AG04449 (cell line): Measurements from ENCODE around the gene CNTD1.

Experiments
- CTCF ChIA-PET: fragments of 350-600 bp; formaldehyde crosslinking; extraction: SDS; loops from one replicate; lab custom pipeline; 2021; ENCODE audit warnings: antibody characterized with exemption; lab: Yijun Ruan, JAX
- POLR2A ChIA-PET: fragments of 400-600, 350-600 bp; formaldehyde crosslinking; extraction: SDS; loops from one replicate; lab custom pipeline; 2020; ENCODE audit warnings: antibody characterized with exemption, inconsistent platforms; lab: Yijun Ruan, JAX
- DNase-seq: peaks from one replicate; pipeline ENCODE4 v3.0.0-alpha.2; 2010; ENCODE audit warnings: low read depth, low spot score
- H3K4me3 ChIP-seq: 2 replicates; pipeline ENCODE4 v1.5.1; 2011; ENCODE audit warnings: low read depth, mild to moderate bottlenecking, control low read depth, low read length
- CTCF ChIP-seq: IDR thresholded peaks from one replicate; pipeline ENCODE4 v1.5.1; 2011; ENCODE audit warnings: mild to moderate bottlenecking, moderate library complexity, low read length, control low read depth, inconsistent platforms; ENCODE audit not compliant: insufficient read depth; ENCODE audit errors: missing control alignments

The CNTD1 gene

GRCh38 chr17:42821176-42821575 lies 22.5 kb downstream of the CNTD1 start:
- H3K4me3 ChIP-seq: no peak overlapping the region
- POLR2A ChIA-PET: interaction anchor here (0.6 kb wide), 1 partner anchor 35 kb away, joined by 4 read pairs; no protein-coding TSS in a partner anchor
- no peak for TF ChIP-seq CTCF
- CTCF ChIA-PET: interaction anchor here (0.7 to 8.7 kb wide), 14 partner anchors 9 to 243 kb away, joined by 3 to 134 read pairs (median 4); partner anchors contain the start of genes PSMC3IP, PSME3 and WNK4
- no peak for DNase-seq

- DNase-seq: no peak
- ChIA-PET POLR2A (no interaction called here), CTCF (no interaction called here)
- TF ChIP-seq CTCF: no peak
- no peak overlapping the region for H3K4me3 ChIP-seq
These were observed 28.8 kb downstream of the CNTD1 start for GRCh38 chr17:42827472-42827871.

- POLR2A ChIA-PET: no interaction called here
- DNase-seq: no peak
- TF ChIP-seq CTCF: no peak
- CTCF ChIA-PET: interaction anchor here (1.0 to 10.5 kb wide), 3 partner anchors 10 to 98 kb away, joined by 3 to 133 read pairs (median 50); partner anchors contain the start of genes AOC2 and BECN1
- no peak overlapping the region for H3K4me3 ChIP-seq
These were observed 32.3 kb downstream of the CNTD1 start for GRCh38 chr17:42830971-42831370.

GRCh38 chr17:42832213-42832933 lies 33.7 kb downstream of the CNTD1 start:
- DNase-seq: no peak
- CTCF ChIA-PET: interaction anchor here (0.8 to 10.5 kb wide), 6 partner anchors 11 to 254 kb away, joined by 3 to 133 read pairs (median 4); partner anchors contain the start of genes AOC2 and BECN1
- no peak for TF ChIP-seq CTCF
- H3K4me3 ChIP-seq: peak overlapping the region; percentile 94
- POLR2A ChIA-PET: interaction anchor here (0.8 kb wide), 1 partner anchor 32 kb away, joined by 3 read pairs; no protein-coding TSS in a partner anchor

DNA sequence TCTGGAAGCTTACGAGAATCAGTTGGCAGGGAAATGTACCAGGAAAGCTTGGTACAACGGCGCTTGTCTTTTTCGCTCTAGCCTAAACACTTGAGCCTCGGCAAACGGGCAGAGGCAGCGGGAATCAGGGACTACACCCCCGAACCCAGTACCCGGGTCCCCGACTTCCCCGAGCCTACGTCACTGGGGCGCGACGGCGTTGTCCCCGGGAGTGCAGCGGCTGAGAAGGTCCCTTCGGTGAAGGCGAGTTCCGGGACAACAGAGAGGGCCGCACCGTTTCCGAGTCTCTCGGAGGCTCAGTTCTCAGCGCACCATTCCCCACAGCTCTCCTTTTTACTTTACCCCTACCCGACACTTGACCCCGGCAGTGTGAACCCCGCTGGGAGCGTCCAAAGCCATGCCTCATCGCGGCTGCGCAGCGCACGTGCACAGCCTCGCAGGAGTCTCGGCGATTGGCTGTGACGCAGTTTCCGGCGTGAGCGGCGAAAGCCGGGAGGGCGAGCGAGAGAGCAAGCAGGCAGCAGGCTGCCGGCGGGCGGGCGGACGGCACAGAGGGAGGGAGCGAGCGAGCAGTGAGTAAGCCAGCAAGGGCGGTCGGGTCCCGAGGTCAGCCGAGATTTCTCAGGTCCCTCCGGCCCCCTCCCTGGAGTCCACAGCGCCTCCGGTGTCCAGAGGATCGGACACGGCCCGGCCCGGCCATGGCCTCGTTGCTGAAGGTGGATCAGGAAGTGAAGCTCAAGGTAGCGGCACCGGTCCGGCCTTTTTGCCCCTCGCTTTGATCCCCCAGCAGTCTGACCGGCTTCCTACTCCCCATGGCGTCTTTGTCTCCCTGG lies 34.5 kb downstream of the CNTD1 start, which contains the start of gene PSME3:
Gene PSME3 (plus strand): TSS at position 464 of the 833 bp plus-strand sequence. CDS start 235 bp downstream, at position 699.
- DNase-seq: no peak
- H3K4me3 ChIP-seq: peak within 1 kb of the TSS; percentile 94
- CTCF ChIA-PET: interaction anchor here (0.9 to 10.5 kb wide), 7 partner anchors 10 to 255 kb away, joined by 3 to 133 read pairs (median 5); partner anchors contain the start of genes AOC2 and BECN1
- no peak for TF ChIP-seq CTCF
- POLR2A ChIA-PET: interaction anchor here (0.8 to 2.0 kb wide), 2 partner anchors 9 to 32 kb away, joined by 3 to 5 read pairs; partner anchors contain the start of gene BECN1
